Stimulated activated CD4-positive, alpha-beta T cell treated with anti-CD3 and anti-CD28 coated beads, Interleukin-2, amount 100 ng/mL, for 4 hours (primary cell): ENCODE results near the gene C3orf20.
"Not testable (repeated sequence)": the region's sequence is repeated elsewhere in the genome, so short reads cannot be mapped to it uniquely, and the experiment has no call there.

Experiments
- DNase-seq: peaks from one replicate; pipeline ENCODE4 v3.0.0-alpha.2; 2020; ENCODE audit warnings: low read depth

C3orf20 gene

DNA sequence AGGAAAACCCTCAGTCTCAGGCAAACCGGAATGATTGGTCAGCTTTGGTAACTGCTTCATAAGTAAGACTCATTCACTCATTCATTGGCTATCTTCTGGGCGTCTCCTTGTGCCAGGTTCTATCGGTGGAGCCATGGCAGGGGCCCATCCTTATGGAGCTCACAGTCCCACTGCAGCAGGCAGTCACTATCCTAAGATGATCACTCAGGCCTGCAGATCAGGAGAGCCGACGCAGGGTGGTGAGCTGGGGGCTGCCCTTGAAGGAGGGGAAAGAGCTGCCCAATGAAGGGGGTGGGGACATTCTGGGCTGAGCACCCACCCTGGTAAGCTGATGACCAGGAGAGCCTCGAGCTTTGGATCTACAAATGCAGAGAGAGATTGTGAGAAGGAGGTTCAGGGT lies 123.3 kb downstream of the C3orf20 start:
- no peak for DNase-seq

DNA sequence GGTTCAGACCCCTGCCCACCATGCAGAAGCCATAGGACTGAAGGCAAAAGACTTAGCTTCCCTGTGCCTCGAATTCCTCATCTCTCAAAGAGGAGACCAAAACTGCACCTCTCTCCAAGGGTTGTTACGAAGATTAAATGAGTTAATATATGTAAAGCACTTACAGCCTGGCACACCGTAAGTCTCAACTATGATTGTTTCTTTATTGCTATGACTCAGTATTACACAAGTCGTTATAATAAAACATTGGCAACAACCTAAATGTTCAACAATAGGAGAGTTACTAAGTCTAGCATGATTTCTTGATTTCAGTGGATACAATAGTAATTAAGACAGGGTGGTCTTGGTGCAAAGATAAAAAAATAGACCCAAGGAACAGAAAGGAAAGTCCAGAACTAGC lies 124.2 kb downstream of the C3orf20 start:
- DNase-seq = no peak

DNA sequence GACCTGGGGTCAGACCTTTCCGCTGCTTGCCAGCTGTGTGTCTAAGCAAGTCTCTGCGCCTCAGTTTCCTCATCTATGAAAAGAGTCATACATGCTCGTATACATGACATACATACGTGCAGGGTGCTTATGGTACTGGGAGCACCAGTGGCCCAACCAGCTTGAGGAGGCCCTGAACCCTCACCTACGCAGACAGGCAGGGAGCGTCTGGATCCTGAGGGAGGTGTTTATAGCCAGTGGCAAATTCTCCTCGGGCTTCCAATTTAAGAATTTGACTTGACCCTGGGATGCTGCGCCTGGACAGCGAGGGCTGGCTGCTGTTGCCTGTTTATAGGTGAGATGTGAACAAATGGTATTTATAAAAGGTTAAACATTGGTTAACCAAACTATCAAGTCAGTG lies 126.1 kb downstream of the C3orf20 start:
- DNase-seq = no peak

DNA sequence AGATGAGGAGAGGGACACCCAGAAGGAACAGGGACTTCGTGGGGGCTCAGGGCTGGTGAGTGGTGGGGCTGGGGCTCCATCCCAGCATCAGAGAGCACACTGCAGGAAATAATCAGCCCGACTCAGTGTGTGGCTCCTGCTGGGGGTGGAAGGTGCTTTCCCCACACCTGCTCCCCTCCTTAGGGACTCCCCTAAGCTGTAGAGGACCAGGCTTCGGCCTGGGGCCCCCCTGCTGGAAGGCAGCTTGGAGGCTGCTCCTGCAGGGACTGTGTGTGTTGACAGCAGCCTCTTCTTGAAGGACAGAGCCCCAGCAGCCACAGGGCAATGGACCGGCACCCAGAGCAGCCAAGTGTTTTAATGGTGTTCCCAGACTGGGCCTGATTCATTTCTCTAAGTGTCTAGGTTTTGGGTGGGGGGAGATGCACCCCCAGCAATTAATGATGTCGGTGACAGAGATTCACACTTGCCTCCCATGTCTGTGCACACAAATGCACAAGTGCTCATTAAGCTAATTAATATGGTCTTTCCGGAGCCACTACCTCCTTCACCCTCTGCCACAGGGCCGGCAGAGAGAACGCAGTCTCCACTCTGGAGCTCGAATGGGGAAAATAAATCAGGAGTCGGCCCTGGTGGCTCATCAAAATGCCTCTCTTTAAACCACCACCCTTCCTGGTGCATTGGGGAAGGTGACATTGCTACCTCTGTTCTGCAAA lies 126.9 kb downstream of the C3orf20 start:
- DNase-seq = no peak

DNA sequence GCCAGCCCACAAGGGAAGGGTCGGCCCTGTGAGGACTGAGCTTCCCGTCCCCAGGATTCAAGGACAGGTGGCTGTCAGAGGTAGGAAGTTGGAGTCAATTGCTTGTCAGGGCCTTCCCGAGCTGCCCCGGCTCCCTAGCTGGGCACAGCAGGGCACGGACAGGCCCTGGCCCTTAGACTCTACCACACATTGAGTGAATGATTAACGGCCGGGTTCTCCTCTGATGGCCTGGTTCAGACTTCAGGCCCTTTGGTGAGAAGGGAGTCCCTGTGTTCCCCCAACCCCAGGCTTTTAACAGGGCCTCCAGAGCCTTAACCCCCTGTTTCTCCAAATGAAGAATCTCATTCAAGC lies 127.4 kb downstream of the C3orf20 start:
- no peak for DNase-seq

DNA sequence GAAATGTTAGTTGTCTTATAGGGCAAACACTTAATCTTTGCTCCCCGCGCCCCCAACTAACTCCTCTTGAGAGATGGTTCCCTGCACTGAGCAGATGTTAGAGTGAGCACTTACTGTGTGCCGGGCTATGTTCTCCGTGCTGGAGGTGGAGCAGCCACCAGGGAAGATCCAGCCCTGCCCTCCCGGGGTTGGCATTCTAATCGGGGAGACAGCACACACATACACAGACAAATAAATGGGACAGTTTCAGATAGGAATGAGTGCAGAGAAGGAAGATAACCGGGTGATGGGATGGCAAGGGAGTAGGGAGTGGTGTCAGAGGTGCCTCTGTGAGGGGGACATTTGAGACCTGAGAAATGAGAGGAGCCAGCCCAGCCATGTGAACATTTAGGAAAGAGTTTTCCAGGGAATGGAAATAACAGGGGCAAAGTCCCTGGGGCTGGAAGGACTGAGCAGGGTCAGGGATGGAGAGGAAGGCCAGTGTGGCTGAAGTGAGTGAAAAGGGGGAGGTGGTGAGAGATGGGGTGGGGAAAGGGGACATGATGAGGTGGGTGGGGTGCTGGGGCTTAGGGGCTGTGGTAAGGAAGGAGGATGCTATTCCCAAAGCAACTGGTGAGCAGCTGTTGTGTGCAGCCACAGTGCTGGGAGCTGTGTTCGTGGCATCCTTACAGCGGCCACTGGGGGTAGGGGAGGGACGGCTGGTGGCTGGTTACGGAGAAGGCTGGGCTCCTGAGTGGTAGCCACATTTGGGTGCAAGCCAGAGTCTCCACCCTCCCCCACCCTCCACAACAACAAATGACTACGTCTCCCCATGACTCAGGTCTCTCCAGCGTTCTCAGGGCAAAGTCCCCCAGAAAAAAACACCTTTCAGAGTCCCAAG lies 128.4 kb downstream of the C3orf20 start:
- no peak for DNase-seq

DNA sequence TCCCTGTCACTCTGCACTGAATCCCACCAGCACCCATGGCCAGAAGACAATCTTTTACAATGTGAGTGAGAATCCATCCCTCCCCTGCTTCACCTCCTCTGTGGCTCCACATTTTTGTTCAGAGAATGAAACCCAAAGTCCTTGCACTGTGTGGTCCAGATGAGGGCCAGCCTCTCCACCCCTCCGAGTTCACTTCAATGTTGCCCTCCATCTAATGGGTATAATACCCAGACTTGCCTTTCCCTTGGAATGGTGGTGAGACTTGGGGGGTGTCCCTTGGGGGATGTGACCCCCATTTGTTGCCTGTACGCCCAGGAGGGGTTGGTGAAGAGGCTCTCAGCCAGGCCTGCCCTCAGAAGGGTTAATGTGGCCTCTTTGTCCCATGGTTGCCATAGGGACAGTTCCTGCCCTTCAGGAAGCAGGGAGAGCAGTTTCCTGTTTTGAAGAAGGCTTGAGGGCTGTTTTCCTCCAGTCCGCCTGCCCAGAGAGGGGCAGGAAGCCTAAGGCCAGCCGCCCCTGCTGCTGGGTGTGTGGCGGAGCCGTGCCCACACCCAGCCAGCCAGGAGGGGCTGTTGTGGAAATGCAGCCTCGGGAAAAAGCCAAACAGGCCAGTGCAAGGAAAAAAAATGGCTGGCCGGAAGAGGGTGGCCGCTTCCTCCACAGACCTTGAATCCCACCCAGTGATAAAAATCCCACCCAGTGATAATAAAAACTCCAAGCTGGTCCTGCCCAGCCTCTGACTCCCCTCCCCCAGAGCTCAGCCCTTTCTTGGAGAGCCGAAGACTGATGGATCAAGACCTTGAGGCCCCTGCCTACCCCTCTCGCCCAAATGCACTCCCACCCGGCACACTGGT lies 129.3 kb downstream of the C3orf20 start:
- DNase-seq = no peak

DNA sequence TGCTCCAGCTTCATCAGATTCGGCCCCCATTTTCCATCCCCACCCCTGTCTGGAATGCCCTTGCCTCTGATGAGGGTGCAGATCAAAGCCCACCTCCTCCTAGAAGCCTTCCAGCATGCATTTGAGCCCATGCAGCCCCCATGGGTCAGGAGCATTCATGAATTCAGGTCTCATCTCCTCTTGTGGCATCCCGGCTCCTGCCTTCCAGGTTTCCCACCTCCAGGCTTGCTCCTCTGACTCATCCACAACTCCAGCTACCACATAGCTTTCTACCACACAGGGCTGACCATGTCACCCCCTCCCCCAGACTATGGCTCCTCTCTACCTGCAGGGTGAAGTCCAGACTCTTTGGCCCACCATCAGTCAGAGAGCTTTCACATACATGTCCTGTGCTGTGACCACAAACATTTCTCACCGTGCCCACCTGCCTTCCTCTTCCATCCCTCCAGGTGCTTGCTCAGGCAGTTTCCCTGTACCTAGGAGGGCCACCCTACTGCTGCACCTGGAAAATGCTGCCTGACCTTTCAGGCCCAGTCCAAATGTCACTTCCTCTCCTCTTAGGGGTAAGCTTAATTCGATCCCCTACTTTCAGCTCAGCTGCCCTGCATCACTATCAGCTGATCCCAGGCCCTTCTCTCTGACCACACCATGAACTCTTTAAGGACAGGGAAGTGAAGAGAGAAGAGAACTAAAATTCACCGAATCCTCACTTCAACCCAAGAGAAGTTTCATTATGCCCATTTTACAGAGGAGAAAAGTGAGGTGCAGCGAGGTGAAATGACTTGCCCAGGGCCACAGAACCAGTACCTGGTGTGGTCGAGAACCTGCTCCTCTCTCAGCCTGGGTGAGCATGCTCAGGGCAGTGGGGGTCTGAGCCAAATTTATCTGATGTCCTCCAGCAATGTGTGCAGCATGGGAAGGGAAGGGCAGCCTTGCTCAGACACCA lies 130.2 kb downstream of the C3orf20 start:
- DNase-seq = no peak

DNA sequence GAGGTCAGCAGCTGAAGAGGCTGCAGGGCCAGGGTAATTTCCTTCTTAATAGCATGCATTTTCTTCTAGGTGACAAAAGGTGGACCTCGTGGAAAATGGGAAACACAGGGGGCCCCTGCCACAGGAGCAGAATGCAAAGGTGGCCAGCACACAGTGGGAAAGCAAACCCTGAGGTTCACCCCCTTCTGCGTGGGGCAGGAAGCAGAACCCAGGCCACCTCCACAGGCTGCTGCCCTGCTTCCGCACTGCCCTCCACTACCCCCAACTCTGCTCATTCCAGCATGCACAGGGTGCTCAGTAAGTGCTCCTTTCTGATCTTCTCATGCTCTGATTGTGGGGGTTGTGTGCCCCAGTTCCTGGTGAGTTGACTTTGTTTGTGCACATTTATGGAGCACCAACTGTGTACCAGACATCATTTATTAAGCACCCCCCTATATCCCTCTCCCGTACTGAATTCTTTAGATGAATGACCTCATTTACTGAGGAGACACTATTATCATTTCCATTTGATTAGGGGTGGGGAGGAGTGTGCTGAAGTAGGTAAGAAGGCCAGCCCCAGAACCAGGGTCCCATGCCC lies 131.1 kb downstream of the C3orf20 start:
- DNase-seq = no peak

DNA sequence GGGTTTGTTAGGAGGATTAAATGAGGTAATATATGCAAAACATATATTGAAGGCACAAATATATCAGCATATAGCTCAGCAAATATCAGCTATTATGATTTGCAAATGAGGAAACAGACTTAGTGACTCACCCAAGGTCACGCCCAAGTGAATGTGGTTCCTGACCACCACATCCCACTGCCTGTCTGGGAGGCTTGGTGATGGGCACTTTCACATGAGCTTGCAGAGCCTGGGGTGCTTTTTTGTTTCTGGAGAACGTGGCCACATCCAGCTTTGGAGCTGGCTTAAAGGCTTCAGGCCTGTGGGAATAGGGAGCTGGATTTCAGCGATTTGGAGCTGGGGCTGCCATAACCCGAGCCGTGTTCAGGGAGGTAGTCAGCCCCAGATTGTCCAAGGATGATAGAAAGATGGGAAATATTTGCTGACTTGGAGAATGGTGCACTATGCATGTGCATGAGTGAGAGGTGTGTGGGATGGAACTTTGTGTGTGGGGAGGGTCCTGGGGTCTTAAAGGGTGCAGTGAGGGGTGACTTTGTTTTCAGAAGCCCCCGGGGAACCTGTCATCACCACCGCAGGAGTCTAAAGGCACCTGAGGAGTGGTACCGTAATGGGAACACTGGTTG lies 131.8 kb downstream of the C3orf20 start:
- no peak for DNase-seq

DNA sequence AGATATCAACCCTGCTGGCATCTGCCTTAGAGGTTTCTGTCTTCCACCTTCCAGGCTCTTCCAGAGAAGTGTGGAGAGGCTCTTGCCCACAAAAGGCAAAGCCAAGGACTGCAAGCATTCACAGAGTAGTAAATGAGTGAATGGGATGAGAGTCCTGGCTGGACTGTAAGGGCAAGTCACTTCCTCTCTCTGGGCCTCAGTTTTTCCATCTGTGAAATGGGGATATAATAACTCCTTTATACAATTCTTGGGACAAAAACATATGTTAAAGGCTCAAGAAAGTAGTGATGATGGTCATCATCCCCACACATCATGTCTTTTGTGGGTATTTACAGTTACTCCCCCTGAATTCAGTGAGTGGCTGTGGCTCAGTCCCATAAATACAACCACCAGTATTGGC lies 133.1 kb downstream of the C3orf20 start:
- DNase-seq = no peak

DNA sequence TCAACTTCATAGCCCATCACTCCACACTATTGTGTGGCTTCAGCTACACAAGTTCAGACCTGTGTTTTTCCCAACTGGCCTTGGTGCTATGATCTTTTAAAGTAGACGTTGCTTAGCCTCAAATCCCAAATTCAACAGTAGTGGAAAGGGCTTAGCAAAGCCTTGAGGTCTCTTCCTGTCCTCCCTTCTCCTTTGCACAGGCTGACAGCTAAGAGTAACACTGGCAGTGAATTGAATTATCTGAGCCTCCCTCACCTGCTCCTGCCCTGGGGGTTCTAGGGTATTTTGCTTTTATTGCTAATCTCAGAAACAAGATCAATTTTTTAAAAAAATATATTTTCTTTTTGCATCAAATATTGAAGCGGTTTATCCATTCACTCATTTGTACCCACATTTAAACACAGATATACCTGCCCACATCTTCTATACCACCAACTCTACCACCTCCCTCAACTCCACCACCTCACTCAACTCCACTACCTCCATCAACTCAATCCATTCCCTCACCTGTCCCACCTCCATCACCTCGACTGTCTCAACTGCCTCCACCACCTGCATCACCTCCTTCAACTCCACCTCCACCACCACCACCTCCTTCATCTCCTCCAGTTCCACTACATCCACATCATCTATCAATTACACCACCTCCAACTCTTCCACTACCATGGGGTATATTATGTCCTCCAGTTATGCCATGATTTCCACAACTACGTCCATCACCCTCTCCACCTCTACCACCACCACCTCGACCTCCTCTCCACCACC lies 133.7 kb downstream of the C3orf20 start:
- DNase-seq = no peak

DNA sequence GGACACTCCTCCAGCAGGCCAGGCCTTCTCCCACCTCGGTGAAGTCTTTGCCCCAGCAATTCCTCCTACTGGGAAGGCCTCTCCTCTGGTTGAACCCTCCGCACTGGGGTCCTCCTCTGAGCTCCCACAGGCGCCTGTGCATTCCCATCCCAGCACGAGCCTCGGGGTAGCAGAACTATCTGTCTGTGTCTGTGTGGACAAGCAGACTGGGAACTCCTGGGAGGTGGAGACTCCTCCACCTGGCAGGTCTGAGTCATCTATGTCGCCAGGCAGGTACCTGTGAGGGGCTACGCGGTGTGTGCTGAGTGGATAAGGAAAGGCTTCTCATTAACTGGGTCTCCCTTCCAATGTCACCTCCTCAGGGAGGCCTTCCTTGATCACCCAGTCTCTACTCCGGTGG lies 134.7 kb downstream of the C3orf20 start:
- DNase-seq = not testable (repeated sequence)

DNA sequence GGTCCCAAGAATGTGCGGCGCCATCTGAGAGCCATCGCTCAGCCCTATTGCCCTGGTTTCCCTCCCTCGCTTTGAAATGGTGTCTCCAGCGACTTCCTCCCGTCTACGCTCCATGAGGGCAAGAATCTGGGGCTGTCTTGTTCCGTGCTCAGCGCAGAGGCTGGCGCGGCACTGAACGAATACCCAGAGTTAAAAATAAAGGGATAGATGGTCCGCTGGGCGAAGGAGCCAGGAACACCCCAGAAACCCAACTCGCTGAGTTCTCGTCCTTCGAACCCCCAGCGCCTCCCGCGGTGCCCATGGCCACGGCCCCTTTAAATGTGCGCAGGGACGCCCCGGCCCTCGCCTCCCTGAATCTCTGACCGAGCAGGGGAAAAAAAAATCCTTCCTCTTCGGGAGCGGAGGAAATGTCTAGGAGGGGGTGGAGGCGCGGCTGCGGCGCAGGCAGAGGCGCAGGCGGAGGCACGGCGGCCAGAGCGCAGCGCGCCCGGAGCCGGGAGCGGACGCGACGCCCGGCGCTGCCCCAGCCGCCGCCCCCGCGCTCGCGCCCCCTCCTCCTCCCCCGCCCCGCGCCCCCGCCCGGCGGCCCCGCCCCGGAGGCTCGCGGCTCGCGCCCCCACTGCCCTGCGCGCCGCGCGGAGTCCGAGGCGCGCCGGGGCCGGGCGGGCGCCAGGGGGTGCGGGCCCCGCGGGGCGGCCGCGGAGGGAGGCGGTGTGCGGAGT lies 135.3 kb downstream of the C3orf20 start:
- DNase-seq = no peak

DNA sequence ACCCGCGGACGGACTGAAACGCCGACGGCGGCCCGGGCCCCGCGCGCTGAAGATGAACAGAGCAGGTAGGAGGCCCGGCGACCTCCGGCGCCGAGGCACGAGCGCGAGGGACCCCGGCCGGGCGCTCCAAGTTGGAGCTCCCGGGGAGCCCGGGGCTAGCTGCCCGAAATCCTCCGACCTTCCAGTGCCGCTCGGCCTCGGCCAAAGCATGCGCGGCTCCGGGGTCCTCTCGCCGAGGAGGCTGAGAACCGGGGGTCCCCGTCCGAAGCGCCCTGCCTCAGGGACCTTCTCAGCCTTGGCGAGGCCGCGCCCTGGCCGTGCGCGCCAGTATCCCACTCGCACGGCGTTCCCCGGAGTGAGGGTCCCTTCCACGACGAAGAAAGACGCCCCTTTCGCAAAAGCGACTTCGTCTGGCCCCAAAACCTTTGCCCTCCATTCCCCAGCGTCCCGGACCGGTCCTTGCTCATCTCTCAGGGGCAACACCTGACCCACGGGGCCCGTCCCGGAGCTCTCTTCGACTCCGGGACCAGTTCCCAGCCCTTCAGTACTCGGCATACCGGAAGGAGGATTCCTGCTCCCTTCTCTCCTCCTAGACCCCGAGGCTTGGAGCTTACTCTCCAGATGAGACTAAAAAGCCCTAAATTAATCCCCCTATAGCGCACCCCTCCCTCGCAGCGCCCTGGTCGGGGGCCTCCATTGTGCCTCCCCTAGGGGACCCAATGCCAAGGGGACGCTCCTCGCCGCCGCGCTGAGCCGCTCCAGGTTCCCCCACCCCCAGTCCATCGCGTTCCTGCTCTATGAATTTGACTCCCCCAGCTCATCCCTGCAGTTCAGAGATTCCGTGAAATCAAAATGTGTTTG lies 136.1 kb downstream of the C3orf20 start:
- DNase-seq = no peak

DNA sequence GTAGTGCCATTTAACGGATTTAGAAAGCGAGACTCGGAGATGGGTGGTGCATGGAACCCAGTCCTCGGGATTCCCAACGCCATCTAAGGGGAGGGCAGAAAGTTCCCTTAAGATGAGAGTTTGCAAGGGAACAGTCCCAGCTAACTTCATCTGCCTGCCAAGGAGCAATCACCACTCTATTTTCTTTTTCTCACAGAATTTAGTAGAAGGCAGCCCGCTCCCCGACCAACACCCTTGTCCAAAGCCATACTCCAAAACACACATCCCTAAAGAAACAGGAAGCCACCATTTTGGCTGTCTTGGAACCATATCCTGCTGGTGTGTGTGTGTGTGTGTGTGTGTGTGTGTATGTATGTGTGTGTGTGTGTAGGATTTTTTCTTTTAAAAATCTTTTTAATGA lies 136.7 kb downstream of the C3orf20 start:
- no peak for DNase-seq

DNA sequence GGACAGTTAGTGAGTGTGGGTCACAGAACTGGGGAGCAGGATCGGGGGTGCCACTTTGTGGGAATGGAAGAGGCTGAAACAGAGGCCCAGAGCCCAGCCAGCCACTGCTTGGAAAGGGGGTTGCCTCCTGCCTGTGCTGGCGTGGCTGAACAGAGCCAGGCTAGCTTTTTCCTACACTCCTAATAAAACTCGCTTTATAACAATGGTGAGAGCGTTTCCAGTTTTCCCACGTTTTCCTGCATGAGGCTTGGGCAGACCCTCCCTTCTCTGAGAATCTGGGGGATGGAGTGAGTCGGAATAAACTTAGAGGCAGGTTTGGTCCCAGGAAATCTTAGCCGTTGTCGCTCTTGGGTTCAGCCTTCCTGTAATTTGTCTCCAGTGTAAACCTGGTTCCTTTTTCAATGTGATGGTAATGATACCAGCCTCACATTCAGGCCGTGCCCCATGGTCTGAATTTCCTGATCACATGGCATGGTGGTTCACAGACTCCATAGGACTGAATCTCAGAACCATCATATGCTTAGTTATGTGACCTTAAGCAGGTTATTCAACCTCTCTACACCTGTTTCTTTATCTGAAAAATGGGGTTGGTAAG lies 137.4 kb downstream of the C3orf20 start:
- DNase-seq = no peak

DNA sequence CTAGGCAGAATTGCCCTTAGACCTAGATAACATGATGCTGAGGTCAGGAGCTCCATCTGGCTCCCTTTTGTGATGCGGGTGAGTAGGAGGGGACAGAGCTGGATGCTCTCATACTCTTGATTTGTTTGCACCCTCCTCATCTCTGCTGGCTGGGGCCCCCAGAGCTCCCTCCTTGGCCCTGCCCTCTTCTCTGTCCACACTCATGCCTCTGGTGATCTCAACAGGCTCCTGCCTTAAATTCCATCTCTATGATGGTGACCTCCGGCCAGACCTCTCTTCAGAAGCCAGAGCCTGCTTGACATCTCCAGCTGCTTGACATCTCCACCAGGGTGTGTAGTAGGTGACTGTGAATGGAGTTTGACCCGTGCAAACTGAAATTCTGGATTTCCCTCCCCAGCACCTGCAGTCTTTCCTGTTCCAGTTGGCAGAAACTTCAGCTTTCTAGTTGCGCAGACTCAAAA lies 139.5 kb downstream of the C3orf20 start:
- DNase-seq = no peak
